ENCODE measurements around the gene KMT2C. TPM values are rescaled to one million over a fixed set of nuclear protein-coding genes. Genes with fewer than 3 reads are reported as not detected.
A peak's percentile ranks its signal among the peaks of the same experiment; 100 is the strongest.

The KMT2C gene
- total and polyA plus RNA-seq, 7 experiments from 2014 or later: 17.0 to 152 (median 109) TPM

- Mint-ChIP-seq H3K4me1 (peaks cover 4 to 9% (median 8%) of the 10 kb centered on the region in 7 donors), H3K4me3 (no peak overlapping the region), H3K36me3 (peaks cover 13 to 63% (median 35%) of the 10 kb centered on the region in 5 donors), H3K27ac (peak overlapping the region in 3 of 9 donors; percentile 62 to 78 (median 62)), H3K27me3 (no peaks in the 10 kb centered on the region), H3K9me3 (peaks cover 0 to 1% (median 0%) of the 10 kb centered on the region in 11 donors)
- Histone ChIP-seq H3K36me3 (ENCODE audit: control insufficient read depth in 2 of 3, insufficient read depth in 3 of 3, low read length in 3 of 3) (peaks cover 0 to 23% (median 0%) of the 10 kb centered on the region in 3 experiments), H3K27ac (ENCODE audit: low read depth, low read length) (no peak overlapping the region), H3K27me3 (ENCODE audit: control insufficient read depth in 2 of 2, insufficient read depth in 2 of 2, low read length in 2 of 2) (no peaks in the 10 kb centered on the region), H3K4me3 (ENCODE audit: low read length) (no peak overlapping the region), H3K4me1 (ENCODE audit: control insufficient read depth in 2 of 2, insufficient read depth in 2 of 2, low read length in 2 of 2) (no peaks in the 10 kb centered on the region), H3K9me3 (ENCODE audit: control insufficient read depth in 2 of 3, low read length in 3 of 3) (no peaks in the 10 kb centered on the region)
- no peak for ATAC-seq
- POLR2A ChIA-PET: no interaction called here
- DNase-seq: no peak
- intact Hi-C loops (cut with micrococcal nuclease): loop anchor here in 1 of 2 donors (5.0 kb wide), 1 partner anchor 80 kb away; the partner anchor contains the start of gene GALNT11
- CTCF ChIA-PET: interaction anchor here (1.1 kb wide), 2 partner anchors 18 to 38 kb away, joined by 3 to 4 read pairs; no protein-coding TSS in a partner anchor
These were observed 328.8 kb downstream of the KMT2C start for GRCh38 chr7:152106990-152107389.

DNA sequence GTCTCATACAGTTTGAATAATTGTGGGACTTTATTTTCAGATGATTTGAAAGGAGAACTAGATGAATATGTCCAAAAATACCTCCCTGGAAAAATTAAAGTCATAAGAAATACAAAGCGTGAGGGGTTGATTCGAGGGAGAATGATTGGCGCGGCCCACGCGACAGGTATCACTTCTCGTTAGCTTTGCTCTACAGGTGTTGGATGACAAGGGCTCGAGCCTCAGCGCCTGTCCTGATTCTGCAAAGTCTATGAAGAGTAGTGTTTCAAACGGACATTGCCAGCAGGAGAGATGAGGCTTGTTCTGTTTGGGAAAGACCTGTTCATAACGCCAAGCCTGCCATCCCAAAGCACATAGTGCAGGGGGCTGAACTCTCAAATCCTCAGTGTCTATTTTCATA, 330.6 kb downstream of the KMT2C start:
- H3K9me3 ChIP-seq (ENCODE audit: control insufficient read depth in 2 of 3, low read length in 3 of 3): no peaks in the 10 kb centered on the region
- Mint-ChIP-seq H3K4me1 (peaks cover 4 to 9% (median 8%) of the 10 kb centered on the region in 7 donors), H3K36me3 (peaks cover 17 to 59% (median 37%) of the 10 kb centered on the region in 5 donors), H3K4me3 (no peak overlapping the region), H3K9me3 (peaks cover 0 to 1% (median 0%) of the 10 kb centered on the region in 11 donors), H3K27me3 (no peaks in the 10 kb centered on the region), H3K27ac (no peak overlapping the region)
- H3K27me3 ChIP-seq (ENCODE audit: control insufficient read depth in 2 of 2, insufficient read depth in 2 of 2, low read length in 2 of 2): no peaks in the 10 kb centered on the region
- peaks cover 0 to 33% (median 0%) of the 10 kb centered on the region in 3 experiments for H3K36me3 ChIP-seq (ENCODE audit: control insufficient read depth in 2 of 3, insufficient read depth in 3 of 3, low read length in 3 of 3)
- H3K4me3 ChIP-seq (ENCODE audit: low read length): no peak overlapping the region
- intact Hi-C loops (cut with micrococcal nuclease): loop anchor here in 1 of 2 donors (5.0 kb wide), 1 partner anchor 78 kb away; the partner anchor contains the start of gene GALNT11
- no peak for ATAC-seq
- DNase-seq: no peak
- ChIA-PET POLR2A (no interaction called here), CTCF (no interaction called here)
- H3K4me1 ChIP-seq (ENCODE audit: control insufficient read depth in 2 of 2, insufficient read depth in 2 of 2, low read length in 2 of 2): no peaks in the 10 kb centered on the region
- H3K27ac ChIP-seq (ENCODE audit: low read depth, low read length): no peak overlapping the region

DNA sequence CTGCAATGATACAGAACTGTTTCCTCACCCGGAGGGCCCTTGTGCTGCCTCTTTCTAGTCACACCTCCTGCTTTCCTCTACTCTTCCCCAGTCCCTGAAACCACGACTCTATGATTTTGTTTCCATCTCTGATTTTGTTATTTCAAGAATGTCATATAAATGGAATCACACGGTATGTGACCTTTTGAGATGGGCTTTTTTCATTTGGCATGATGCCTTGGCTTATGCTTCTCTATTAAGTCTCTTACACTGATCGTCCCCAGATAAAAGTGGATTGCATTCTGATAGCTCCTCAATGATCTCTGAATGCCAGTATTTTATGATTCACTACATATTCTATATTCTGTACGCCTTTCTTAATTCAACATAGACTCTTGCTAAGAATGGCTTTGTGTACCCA, 332.1 kb downstream of the KMT2C start:
- DNase-seq: no peak
- Histone ChIP-seq H3K36me3 (ENCODE audit: control insufficient read depth in 2 of 3, insufficient read depth in 3 of 3, low read length in 3 of 3) (peaks cover 0 to 29% (median 0%) of the 10 kb centered on the region in 3 experiments), H3K9me3 (ENCODE audit: control insufficient read depth in 2 of 3, low read length in 3 of 3) (no peaks in the 10 kb centered on the region), H3K27ac (ENCODE audit: low read depth, low read length) (no peak overlapping the region), H3K4me1 (ENCODE audit: control insufficient read depth in 2 of 2, insufficient read depth in 2 of 2, low read length in 2 of 2) (no peaks in the 10 kb centered on the region), H3K27me3 (ENCODE audit: control insufficient read depth in 2 of 2, insufficient read depth in 2 of 2, low read length in 2 of 2) (no peaks in the 10 kb centered on the region), H3K4me3 (ENCODE audit: low read length) (no peak overlapping the region)
- ATAC-seq: no peak
- peaks cover 0 to 1% (median 0%) of the 10 kb centered on the region in 11 donors for H3K9me3 Mint-ChIP-seq
- CTCF ChIA-PET: no interaction called here
- H3K4me1 Mint-ChIP-seq: peaks cover 0 to 2% (median 0%) of the 10 kb centered on the region in 7 donors
- no peak overlapping the region for H3K4me3 Mint-ChIP-seq
- no peaks in the 10 kb centered on the region for H3K27me3 Mint-ChIP-seq
- POLR2A ChIA-PET: no interaction called here
- intact Hi-C loops (cut with micrococcal nuclease): no loop called here
- H3K27ac Mint-ChIP-seq: peak overlapping the region in 4 of 9 donors; percentile 3 to 50 (median 46)
- peaks cover 13 to 47% (median 24%) of the 10 kb centered on the region in 5 donors for H3K36me3 Mint-ChIP-seq

DNA sequence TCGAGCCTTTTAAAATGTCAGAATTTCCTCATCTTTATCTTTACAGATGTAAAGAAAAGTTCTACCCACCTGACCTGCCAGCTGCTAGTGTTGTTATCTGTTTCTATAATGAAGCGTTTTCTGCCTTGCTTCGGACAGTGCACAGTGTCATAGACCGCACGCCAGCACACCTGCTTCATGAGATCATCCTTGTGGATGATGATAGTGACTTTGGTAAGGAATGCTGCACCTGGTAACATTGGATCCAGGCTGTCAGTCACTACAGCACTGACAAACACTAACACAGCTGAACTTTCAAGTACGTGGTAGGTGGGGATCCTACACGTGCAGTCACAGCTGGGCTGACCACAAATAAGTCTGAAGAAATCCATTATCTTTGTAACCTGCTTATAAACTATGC, 332.7 kb downstream of the KMT2C start:
- intact Hi-C loops (cut with micrococcal nuclease): no loop called here
- ChIA-PET POLR2A (no interaction called here), CTCF (no interaction called here)
- Histone ChIP-seq H3K4me1 (ENCODE audit: control insufficient read depth in 2 of 2, insufficient read depth in 2 of 2, low read length in 2 of 2) (no peaks in the 10 kb centered on the region), H3K27ac (ENCODE audit: low read depth, low read length) (no peak overlapping the region), H3K27me3 (ENCODE audit: control insufficient read depth in 2 of 2, insufficient read depth in 2 of 2, low read length in 2 of 2) (no peaks in the 10 kb centered on the region), H3K4me3 (ENCODE audit: low read length) (no peak overlapping the region), H3K9me3 (ENCODE audit: control insufficient read depth in 2 of 3, low read length in 3 of 3) (no peaks in the 10 kb centered on the region), H3K36me3 (ENCODE audit: control insufficient read depth in 2 of 3, insufficient read depth in 3 of 3, low read length in 3 of 3) (peaks cover 0 to 29% (median 0%) of the 10 kb centered on the region in 3 experiments)
- DNase-seq (no peak), ATAC-seq (no peak)
- Mint-ChIP-seq H3K4me3 (no peak overlapping the region), H3K27ac (peak overlapping the region in 1 of 9 donors; percentile 65), H3K27me3 (no peaks in the 10 kb centered on the region), H3K36me3 (peaks cover 13 to 45% (median 24%) of the 10 kb centered on the region in 5 donors), H3K9me3 (peaks cover 0 to 1% (median 0%) of the 10 kb centered on the region in 11 donors), H3K4me1 (peaks cover 0 to 2% (median 0%) of the 10 kb centered on the region in 7 donors)

DNA sequence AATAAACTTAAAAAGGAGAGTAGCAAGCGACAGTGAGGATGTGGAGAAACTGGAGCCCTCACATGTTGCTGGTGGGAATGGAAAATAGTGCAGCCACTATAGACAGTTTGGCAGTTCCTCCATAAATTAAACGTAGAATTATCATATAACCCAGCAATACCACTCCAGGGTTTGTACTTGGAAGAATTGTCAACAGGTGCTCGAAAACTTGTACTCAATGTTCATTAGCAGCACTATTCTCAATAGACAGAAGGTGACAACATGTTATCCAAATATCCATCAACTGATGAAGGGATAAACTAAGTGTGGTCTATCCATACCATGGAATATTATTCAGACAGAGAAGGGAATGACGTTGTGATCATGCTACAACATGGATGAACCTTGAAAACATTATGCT, 338.5 kb downstream of the KMT2C start:
- no peaks in the 10 kb centered on the region for H3K9me3 Mint-ChIP-seq

DNA sequence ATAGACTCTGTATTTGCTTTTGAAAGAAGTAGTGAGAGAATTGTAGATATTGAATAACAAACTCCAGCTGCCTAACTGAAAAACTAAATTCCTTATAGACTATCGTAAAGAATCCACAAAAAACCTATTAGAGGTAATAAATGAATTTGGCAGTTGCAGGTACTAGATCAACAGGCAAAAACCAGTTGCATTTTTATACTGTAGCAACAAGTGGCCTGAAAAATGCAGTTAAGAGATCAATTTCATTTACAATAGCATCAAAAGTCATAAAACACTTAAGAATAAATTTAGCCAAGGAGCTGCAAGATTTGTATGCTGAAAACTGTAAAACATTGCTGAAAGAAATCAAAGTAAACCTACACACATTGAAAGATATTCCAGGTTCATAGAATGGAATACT, 340.0 kb downstream of the KMT2C start:
- no peak for ATAC-seq
- Mint-ChIP-seq H3K4me3 (no peak overlapping the region), H3K27ac (no peak overlapping the region), H3K27me3 (no peaks in the 10 kb centered on the region), H3K4me1 (peaks cover 0 to 14% (median 5%) of the 10 kb centered on the region in 7 donors), H3K36me3 (peaks cover 3 to 22% (median 11%) of the 10 kb centered on the region in 5 donors), H3K9me3 (peaks cover 0 to under 1% (median 0%) of the 10 kb centered on the region in 11 donors)
- Histone ChIP-seq H3K27ac (ENCODE audit: low read depth, low read length) (no peak overlapping the region), H3K36me3 (ENCODE audit: control insufficient read depth in 2 of 3, insufficient read depth in 3 of 3, low read length in 3 of 3) (peaks cover 0 to 6% (median 2%) of the 10 kb centered on the region in 3 experiments), H3K27me3 (ENCODE audit: control insufficient read depth in 2 of 2, insufficient read depth in 2 of 2, low read length in 2 of 2) (no peaks in the 10 kb centered on the region), H3K9me3 (ENCODE audit: control insufficient read depth in 2 of 3, low read length in 3 of 3) (no peaks in the 10 kb centered on the region), H3K4me1 (ENCODE audit: control insufficient read depth in 2 of 2, insufficient read depth in 2 of 2, low read length in 2 of 2) (no peaks in the 10 kb centered on the region), H3K4me3 (ENCODE audit: low read length) (no peak overlapping the region)
- intact Hi-C loops (cut with micrococcal nuclease): no loop called here
- ChIA-PET CTCF (no interaction called here), POLR2A (no interaction called here)
- no peak for DNase-seq

More for the DNA sequence above, 338.5 kb downstream of the KMT2C start:
- Mint-ChIP-seq H3K27ac (no peak overlapping the region), H3K27me3 (no peaks in the 10 kb centered on the region), H3K36me3 (peaks cover 4 to 29% (median 13%) of the 10 kb centered on the region in 5 donors), H3K4me3 (no peak overlapping the region), H3K4me1 (peaks cover 0 to 5% (median 0%) of the 10 kb centered on the region in 7 donors)
- peaks cover 0 to 10% (median 6%) of the 10 kb centered on the region in 3 experiments for H3K36me3 ChIP-seq (ENCODE audit: control insufficient read depth in 2 of 3, insufficient read depth in 3 of 3, low read length in 3 of 3)
- ChIA-PET CTCF (no interaction called here), POLR2A (no interaction called here)
- intact Hi-C loops (cut with micrococcal nuclease): no loop called here
- no peak overlapping the region for H3K4me3 ChIP-seq (ENCODE audit: low read length)
- ATAC-seq: no peak
- H3K9me3 ChIP-seq (ENCODE audit: control insufficient read depth in 2 of 3, low read length in 3 of 3): no peaks in the 10 kb centered on the region
- H3K4me1 ChIP-seq (ENCODE audit: control insufficient read depth in 2 of 2, insufficient read depth in 2 of 2, low read length in 2 of 2): no peaks in the 10 kb centered on the region
- H3K27ac ChIP-seq (ENCODE audit: low read depth, low read length): no peak overlapping the region
- DNase-seq: no peak
- H3K27me3 ChIP-seq (ENCODE audit: control insufficient read depth in 2 of 2, insufficient read depth in 2 of 2, low read length in 2 of 2): no peaks in the 10 kb centered on the region

- Histone ChIP-seq H3K4me1 (ENCODE audit: control insufficient read depth in 2 of 2, insufficient read depth in 2 of 2, low read length in 2 of 2) (no peaks in the 10 kb centered on the region), H3K4me3 (ENCODE audit: low read length) (no peak overlapping the region), H3K9me3 (ENCODE audit: control insufficient read depth in 2 of 3, low read length in 3 of 3) (peaks cover 0 to 7% (median 3%) of the 10 kb centered on the region in 3 experiments), H3K27me3 (ENCODE audit: control insufficient read depth in 2 of 2, insufficient read depth in 2 of 2, low read length in 2 of 2) (no peaks in the 10 kb centered on the region), H3K36me3 (ENCODE audit: control insufficient read depth in 2 of 3, insufficient read depth in 3 of 3, low read length in 3 of 3) (peaks cover 0 to 6% (median 0%) of the 10 kb centered on the region in 3 experiments), H3K27ac (ENCODE audit: low read depth, low read length) (no peak overlapping the region)
- DNase-seq (no peak), ATAC-seq (no peak)
- intact Hi-C loops (cut with micrococcal nuclease): no loop called here
- Mint-ChIP-seq H3K27ac (no peak overlapping the region), H3K4me1 (peaks cover 0 to 14% (median 5%) of the 10 kb centered on the region in 7 donors), H3K36me3 (peaks cover 9 to 34% (median 18%) of the 10 kb centered on the region in 5 donors), H3K27me3 (no peaks in the 10 kb centered on the region), H3K4me3 (no peak overlapping the region), H3K9me3 (peaks cover 0 to 14% (median 8%) of the 10 kb centered on the region in 11 donors)
- POLR2A ChIA-PET: interaction anchor here (0.5 kb wide), 1 partner anchor 8 kb away, joined by 3 read pairs; no protein-coding TSS in a partner anchor
- CTCF ChIA-PET: no interaction called here
These were observed 342.1 kb downstream of the KMT2C start for GRCh38 chr7:152093717-152094116.
